HG03558 (cell line): Measurements from ENCODE around the gene CCDC197.

Source experiments
- ATAC-seq: cut with Tn5 transposase; IDR thresholded peaks from one replicate; pipeline ENCODE4 v1.9.1; 2021; ENCODE audit warnings: moderate number of reproducible peaks; ENCODE audit not compliant: unreplicated experiment; ENCODE audit errors: extremely low read depth

The CCDC197 gene

GRCh38 chr14:93997916-93998870 is 1.1 kb downstream of the CCDC197 start:
- no peak for ATAC-seq

GRCh38 chr14:93998871-93999403 is 1.8 kb downstream of the CCDC197 start:
- no peak for ATAC-seq

- ATAC-seq: no peak
These were observed 2.5 kb downstream of the CCDC197 start for GRCh38 chr14:93999573-93999972.

GRCh38 chr14:94000267-94000666 is 3.2 kb downstream of the CCDC197 start:
- no peak for ATAC-seq

GRCh38 chr14:94001016-94001415 is 3.9 kb downstream of the CCDC197 start:
- no peak for ATAC-seq

GRCh38 chr14:94001501-94002396 is 4.6 kb downstream of the CCDC197 start:
- ATAC-seq: no peak

- no peak for ATAC-seq
These were observed 6.3 kb downstream of the CCDC197 start for GRCh38 chr14:94003397-94003796.

GRCh38 chr14:94004015-94004414 is 6.9 kb downstream of the CCDC197 start:
- no peak for ATAC-seq

GRCh38 chr14:94005324-94006073 is 8.4 kb downstream of the CCDC197 start:
- no peak for ATAC-seq

- no peak for ATAC-seq
These were observed 11.1 kb downstream of the CCDC197 start for GRCh38 chr14:94008234-94008633.

- no peak for ATAC-seq
These were observed 12.7 kb downstream of the CCDC197 start for GRCh38 chr14:94009767-94010166.

- no peak for ATAC-seq
These were observed 13.5 kb downstream of the CCDC197 start for GRCh38 chr14:94010625-94011024.

- no peak for ATAC-seq
These were observed 14.7 kb downstream of the CCDC197 start for GRCh38 chr14:94011795-94012194.

GRCh38 chr14:94014382-94014781 is 17.3 kb downstream of the CCDC197 start:
- no peak for ATAC-seq

GRCh38 chr14:94015223-94015622 is 18.1 kb downstream of the CCDC197 start:
- ATAC-seq: no peak

- no peak for ATAC-seq
These were observed 19.4 kb downstream of the CCDC197 start for GRCh38 chr14:94016446-94016976.

GRCh38 chr14:94018308-94018707 is 21.2 kb downstream of the CCDC197 start:
- ATAC-seq: no peak

GRCh38 chr14:94019329-94019728 is 22.2 kb downstream of the CCDC197 start:
- no peak for ATAC-seq

GRCh38 chr14:94020267-94020666 is 23.2 kb downstream of the CCDC197 start:
- ATAC-seq: no peak

- ATAC-seq: no peak
These were observed 23.9 kb downstream of the CCDC197 start for GRCh38 chr14:94021001-94021400.
